A549 (cell line): ENCODE data around the gene CAPN11. TPM values are rescaled to one million over a fixed set of nuclear protein-coding genes. Genes with fewer than 3 reads are reported as not detected.

Experiments used
- ATAC-seq, 2 experiments: fragments of 200-7000 bp in 1 of 2; fragments of >200 bp in 1 of 2; cut with Nextera tagmentation in 1 of 2; cut with Tn5 transposase in 1 of 2; 3 replicates each; pipeline versions ENCODE4 v1.8.0 to v1.9.1; 2018 to 2020; ENCODE audit warnings: mild to moderate bottlenecking in 1 of 2, moderate library complexity in 1 of 2
- CTCF ChIA-PET: fragments of 300-600 bp; sonication (Branson Sonifier 250); formaldehyde crosslinking; extraction: SDS; loops from one replicate; lab custom pipeline; 2021; ENCODE audit warnings: antibody characterized with exemption, inconsistent platforms; lab: Yijun Ruan, JAX
- POLR2A ChIA-PET: fragments of 350-600 bp; formaldehyde crosslinking; extraction: SDS; loops from one replicate; lab custom pipeline; 2021; ENCODE audit warnings: antibody characterized with exemption, inconsistent platforms; lab: Yijun Ruan, JAX
- DNase-seq, 2 experiments: peaks; one replicate each; pipeline versions ENCODE4 v3.0.0 to v3.0.0-alpha.2; 2011 to 2016; ENCODE audit warnings: low read depth in 1 of 2, low spot score in 1 of 2
- FAIRE-seq: peaks from 2 replicates; lab custom pipeline; 2011; peaks lifted over from hg19 to GRCh38; lab: Jason Lieb, UNC
- H3K27ac ChIP-seq, 2 experiments: fragments of >200 bp; sonication (Bioruptor Twin); formaldehyde crosslinking; 3 replicates each; pipeline ENCODE4 v1.5.1; 2016 to 2017
- H3K4me1 ChIP-seq: fragments of >200 bp; sonication (Bioruptor Twin); formaldehyde crosslinking; 3 replicates; pipeline ENCODE4 v1.6.1; 2016
- H3K4me2 ChIP-seq: fragments of >200 bp; sonication (Bioruptor Twin); formaldehyde crosslinking; 3 replicates; pipeline ENCODE4 v1.6.1; 2016
- H3K4me3 ChIP-seq: fragments of >200 bp; sonication (Bioruptor Twin); formaldehyde crosslinking; 3 replicates; pipeline ENCODE4 v1.5.1; 2016
- H3K9me3 ChIP-seq: fragments of >200 bp; sonication (Bioruptor Twin); formaldehyde crosslinking; 3 replicates; pipeline ENCODE4 v1.6.1; 2016
- BHLHE40 ChIP-seq: IDR thresholded peaks from 2 replicates; pipeline ENCODE4 v1.6.1; 2012; ENCODE audit warnings: low read depth, low read length, inconsistent platforms
- CBX2 ChIP-seq: fragments of 200-600 bp; sonication (generic); IDR thresholded peaks from 2 replicates; pipeline ENCODE4 v1.6.1; 2016; ENCODE audit warnings: low read depth, mild to moderate bottlenecking, borderline replicate concordance
- ELK1 ChIP-seq: fragments of 150-350 bp; IDR thresholded peaks from 2 replicates; pipeline ENCODE4 v1.6.1; 2014; ENCODE audit warnings: low read depth, mild to moderate bottlenecking, low read length
- FOSB ChIP-seq: fragments of 250-450 bp; sonication (Bioruptor Pico); IDR thresholded peaks from 2 replicates; pipeline ENCODE4 v1.5.0; 2020; ENCODE audit warnings: mild to moderate bottlenecking, moderate library complexity
- FOXS1 ChIP-seq: fragments of 250-450 bp; sonication (Bioruptor Pico); IDR thresholded peaks from 2 replicates; pipeline ENCODE4 v1.5.0; 2020; ENCODE audit warnings: mild to moderate bottlenecking, moderate library complexity
- GATA3 ChIP-seq: IDR thresholded peaks from 2 replicates; pipeline ENCODE4 v1.6.1; 2012; ENCODE audit warnings: borderline replicate concordance
- HDAC2 ChIP-seq: fragments of 200-600 bp; sonication (generic); IDR thresholded peaks from 2 replicates; pipeline ENCODE4 v1.6.1; 2016
- HEYL ChIP-seq: fragments of 250-450 bp; sonication (Bioruptor Pico); IDR thresholded peaks from 2 replicates; pipeline ENCODE4 v1.8.0; 2021; ENCODE audit warnings: mild to moderate bottlenecking, moderate library complexity
- HOXA7 ChIP-seq: fragments of 250-450 bp; sonication (Bioruptor Pico); IDR thresholded peaks from 2 replicates; pipeline ENCODE4 v1.5.0; 2020; ENCODE audit warnings: mild to moderate bottlenecking, moderate library complexity
- HOXB13 ChIP-seq: fragments of 250-450 bp; sonication (Bioruptor Pico); IDR thresholded peaks from 2 replicates; pipeline ENCODE4 v1.5.0; 2020; ENCODE audit warnings: low read depth, mild to moderate bottlenecking, moderate library complexity
- KDM1A ChIP-seq: fragments of 200-600 bp; sonication (generic); IDR thresholded peaks from 2 replicates; pipeline ENCODE4 v1.6.1; 2016; ENCODE audit warnings: low read depth, mild to moderate bottlenecking
- MAFK ChIP-seq: fragments of 450-650 bp; IDR thresholded peaks from 2 replicates; pipeline ENCODE4 v1.6.1; 2014; ENCODE audit not compliant: partially characterized antibody
- PHF8 ChIP-seq: fragments of 200-600 bp; sonication (generic); IDR thresholded peaks from 2 replicates; pipeline ENCODE4 v1.6.1; 2016; ENCODE audit warnings: low read depth, mild to moderate bottlenecking, antibody characterized with exemption, moderate library complexity, borderline replicate concordance
- POLR2AphosphoS2 ChIP-seq: conservative IDR thresholded peaks from 2 replicates; pipeline ENCODE4 v1.6.1; 2012; ENCODE audit warnings: low read length, improper control_type of control experiment, inconsistent platforms
- RCOR1 ChIP-seq: fragments of 150-350 bp; IDR thresholded peaks from 2 replicates; pipeline ENCODE4 v1.6.1; 2014; ENCODE audit warnings: antibody characterized with exemption, low read length, low read depth
- REST ChIP-seq: fragments of 200-600 bp; sonication (generic); IDR thresholded peaks from 2 replicates; pipeline ENCODE4 v1.6.1; 2016; ENCODE audit warnings: antibody characterized with exemption, mild to moderate bottlenecking, moderate library complexity
- RFX5 ChIP-seq: fragments of 450-650 bp; IDR thresholded peaks from 2 replicates; pipeline ENCODE4 v1.7.1; 2014; ENCODE audit warnings: antibody characterized with exemption, mild to moderate bottlenecking, moderate library complexity
- RNF2 ChIP-seq: fragments of 200-600 bp; sonication (generic); IDR thresholded peaks from 2 replicates; pipeline ENCODE4 v1.6.1; 2016; ENCODE audit warnings: low read depth, mild to moderate bottlenecking, antibody characterized with exemption, moderate library complexity, borderline replicate concordance
- SREBF2 ChIP-seq: fragments of 450-650 bp; IDR thresholded peaks from 2 replicates; pipeline ENCODE4 v1.6.1; 2014; ENCODE audit warnings: mild to moderate bottlenecking, moderate library complexity
- ZSCAN20 ChIP-seq: fragments of 250-450 bp; sonication (Bioruptor Pico); IDR thresholded peaks from 2 replicates; pipeline ENCODE4 v1.8.0; 2022; ENCODE audit warnings: mild to moderate bottlenecking, moderate library complexity
- WGBS: methylation state at CpG from one replicate; pipeline ENCODE4 v1.1.6; 2017; ENCODE audit errors: missing lambda C conversion rate; 5-methylcytosine and 5-hydroxymethylcytosine counted together
- polyA plus RNA-seq, 4 experiments: library from polyadenylated mRNA; depleted of rRNA in 3 of 4; stranded (reverse); fragments of >200 nt; fragmentation: RNase III in 1 of 4; extraction: RNeasy Plus Mini Kit Qiagen cat#74134 plus additional on column Dnase treatment in 1 of 4; gene quantifications; 2 replicates in 3 of 4; 3 replicates in 1 of 4; pipeline ENCODE4 v1.2.3, GENCODE V29; 2011 to 2017
- TF ChIP-seq, protein P1 (sequence below): fragments of 450-650 bp; IDR thresholded peaks from 2 replicates; pipeline ENCODE4 v1.6.1; 2014; ENCODE audit warnings: antibody characterized with exemption
- TF ChIP-seq, protein P2 (sequence below): IDR thresholded peaks from 2 replicates; pipeline ENCODE4 v1.6.1; 2012; ENCODE audit warnings: low read depth, borderline replicate concordance

Gene CAPN11
- polyA plus RNA-seq, 2 of the 4 experiments (the other 2 are of a cell fraction) = 0.10 TPM; not detected in 1

GRCh38 chr6:44148306-44148705 is 10.3 kb upstream of the CAPN11 start:
- Histone ChIP-seq H3K4me3 (no peak overlapping the region), H3K9me3 (no peaks in the 10 kb centered on the region), H3K4me2 (no peak overlapping the region), H3K4me1 (no peaks in the 10 kb centered on the region), H3K27ac (no peak overlapping the region)
- CTCF ChIA-PET = interaction anchor here (0.7 kb wide), 1 partner anchor 390 kb away, joined by 3 read pairs; no protein-coding TSS in a partner anchor
- WGBS = 83% methylated on average over 4 of the region's 9 CpGs
- no peak for TF ChIP-seq HOXB13 (CRISPR knock-in tag)
- no peak for TF ChIP-seq HDAC2
- TF ChIP-seq RFX5 = no peak
- TF ChIP-seq HEYL = no peak
- no peak for TF ChIP-seq BHLHE40
- TF ChIP-seq ZSCAN20 (CRISPR knock-in tag) = no peak
- TF ChIP-seq GATA3 = no peak
- no peak for TF ChIP-seq FOSB (CRISPR knock-in tag)
- POLR2A ChIA-PET = no interaction called here
- no peak for ATAC-seq
- no peak for DNase-seq
- FAIRE-seq = no peak

DNA sequence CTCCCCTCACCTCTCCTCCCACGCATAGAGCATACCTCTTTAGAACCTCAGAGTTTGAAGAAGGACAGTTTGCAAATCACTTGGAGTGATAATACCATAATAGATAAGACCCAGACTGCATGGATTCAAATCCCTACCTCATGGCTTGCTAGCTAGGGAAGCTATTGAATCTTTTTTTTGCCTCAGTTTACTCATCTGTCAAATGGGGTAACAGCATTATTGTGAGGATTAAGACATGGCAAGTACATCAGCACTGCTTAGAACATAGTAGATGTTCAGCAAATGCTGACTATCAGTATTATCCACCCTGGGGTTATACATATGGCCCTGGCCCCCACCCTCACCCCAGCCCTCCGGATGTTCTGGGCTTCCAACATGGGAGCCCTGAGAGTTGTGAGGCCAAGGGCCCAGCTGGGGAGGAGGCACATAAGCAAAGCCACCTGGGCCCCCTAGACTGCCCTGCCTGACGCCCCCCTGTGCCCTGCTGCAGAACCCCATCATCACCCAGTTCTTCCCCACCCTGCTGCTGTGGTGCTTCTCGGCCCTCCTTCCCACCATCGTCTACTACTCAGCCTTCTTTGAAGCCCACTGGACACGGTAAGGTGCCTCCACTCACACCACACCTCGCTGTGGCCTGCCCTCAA is 9.1 kb upstream of the CAPN11 start:
- TF ChIP-seq FOXS1 (CRISPR knock-in tag) (no peak), CBX2 (no peak), REST (no peak), KDM1A (no peak), POLR2AphosphoS2 (no peak), MAFK (no peak), GATA3 (no peak)
- Histone ChIP-seq H3K9me3 (no peaks in the 10 kb centered on the region), H3K27ac (no peak overlapping the region), H3K4me1 (no peaks in the 10 kb centered on the region), H3K4me2 (no peak overlapping the region), H3K4me3 (no peak overlapping the region)
- ATAC-seq = no peak
- ChIA-PET CTCF (interaction anchor here (0.8 to 1.8 kb wide), 4 partner anchors 12 to 380 kb away, joined by 3 to 11 read pairs (median 4); no protein-coding TSS in a partner anchor), POLR2A (no interaction called here)
- WGBS = 89% methylated on average over 6 of the region's 7 CpGs
- no peak for DNase-seq
- FAIRE-seq = no peak

- no peak overlapping the region for H3K4me2 ChIP-seq
- TF ChIP-seq HOXA7 (CRISPR knock-in tag) (no peak), PHF8 (no peak), RCOR1 (no peak), SREBF2 (no peak), ELK1 (no peak), RNF2 (no peak)
- TF ChIP-seq, protein P1, sequence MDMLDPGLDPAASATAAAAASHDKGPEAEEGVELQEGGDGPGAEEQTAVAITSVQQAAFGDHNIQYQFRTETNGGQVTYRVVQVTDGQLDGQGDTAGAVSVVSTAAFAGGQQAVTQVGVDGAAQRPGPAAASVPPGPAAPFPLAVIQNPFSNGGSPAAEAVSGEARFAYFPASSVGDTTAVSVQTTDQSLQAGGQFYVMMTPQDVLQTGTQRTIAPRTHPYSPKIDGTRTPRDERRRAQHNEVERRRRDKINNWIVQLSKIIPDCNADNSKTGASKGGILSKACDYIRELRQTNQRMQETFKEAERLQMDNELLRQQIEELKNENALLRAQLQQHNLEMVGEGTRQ = no peak
- TF ChIP-seq, protein P2, sequence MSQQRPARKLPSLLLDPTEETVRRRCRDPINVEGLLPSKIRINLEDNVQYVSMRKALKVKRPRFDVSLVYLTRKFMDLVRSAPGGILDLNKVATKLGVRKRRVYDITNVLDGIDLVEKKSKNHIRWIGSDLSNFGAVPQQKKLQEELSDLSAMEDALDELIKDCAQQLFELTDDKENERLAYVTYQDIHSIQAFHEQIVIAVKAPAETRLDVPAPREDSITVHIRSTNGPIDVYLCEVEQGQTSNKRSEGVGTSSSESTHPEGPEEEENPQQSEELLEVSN = no peak
- TF ChIP-seq, all 56 proteins: peak for 0
- ATAC-seq = no peak
- Histone ChIP-seq H3K4me3 (no peak overlapping the region), H3K9me3 (no peaks in the 10 kb centered on the region), H3K4me1 (no peaks in the 10 kb centered on the region), H3K27ac (no peak overlapping the region)
- DNase-seq = no peak
- 100% methylated on average over 2 of the region's 3 CpGs for WGBS
- no peak for FAIRE-seq
- ChIA-PET POLR2A (no interaction called here), CTCF (interaction anchor here (0.5 to 2.1 kb wide), 5 partner anchors 11 to 55 kb away, joined by 3 to 19 read pairs (median 11); no protein-coding TSS in a partner anchor)
Observed at GRCh38 chr6:44150317-44150917, 8.2 kb upstream of the CAPN11 start.
